WTC11 (cell line): ENCODE measurements around the gene ST6GALNAC3.

ENCODE experiments used
- CBFB ChIP-seq: sonication (generic); formaldehyde crosslinking; IDR thresholded peaks from 2 replicates; pipeline ENCODE4 v1.8.1; 2022; ENCODE audit warnings: mild to moderate bottlenecking, low read depth, missing genetic modification reagents
- FOXJ3 ChIP-seq: sonication (generic); formaldehyde crosslinking; IDR thresholded peaks from 2 replicates; pipeline ENCODE4 v1.9.0; 2021; ENCODE audit warnings: missing genetic modification reagents, mild to moderate bottlenecking, borderline replicate concordance
- HMGA2 ChIP-seq: fragments of 250-450 bp; sonication (Bioruptor Pico); IDR thresholded peaks from 2 replicates; pipeline ENCODE4 v1.4.0; 2021; ENCODE audit warnings: mild to moderate bottlenecking, moderate library complexity
- NR1H2 ChIP-seq: sonication (generic); formaldehyde crosslinking; IDR thresholded peaks from 2 replicates; pipeline ENCODE4 v1.9.0; 2021; ENCODE audit warnings: mild to moderate bottlenecking, moderate library complexity, missing genetic modification reagents
- SP1 ChIP-seq: sonication (generic); formaldehyde crosslinking; conservative IDR thresholded peaks from 2 replicates; pipeline ENCODE4 v1.8.1; 2022; ENCODE audit warnings: missing genetic modification reagents
- ZNF121 ChIP-seq: sonication (generic); formaldehyde crosslinking; IDR thresholded peaks from 2 replicates; pipeline ENCODE4 v1.8.0; 2023; ENCODE audit warnings: missing genetic modification reagents
- TF ChIP-seq, protein P1 (sequence below): sonication (generic); formaldehyde crosslinking; IDR thresholded peaks from 2 replicates; pipeline ENCODE4 v1.8.0; 2023; ENCODE audit warnings: missing genetic modification reagents
- TF ChIP-seq, protein P2 (sequence below): fragments of 200-600 bp; IDR thresholded peaks from 2 replicates; pipeline ENCODE4 v1.8.0; 2022; ENCODE audit warnings: antibody characterized with exemption
- TF ChIP-seq, protein P3 (sequence below): sonication (generic); formaldehyde crosslinking; IDR thresholded peaks from 2 replicates; pipeline ENCODE4 v1.8.0; 2022; ENCODE audit warnings: mild to moderate bottlenecking, missing genetic modification reagents
- TF ChIP-seq, protein P4 (sequence below): fragments of 250-450 bp; sonication (Bioruptor Pico); IDR thresholded peaks from 2 replicates; pipeline ENCODE4 v1.8.0; 2021; ENCODE audit warnings: mild to moderate bottlenecking
- TF ChIP-seq, protein P5 (sequence below): sonication (generic); formaldehyde crosslinking; IDR thresholded peaks from 2 replicates; pipeline ENCODE4 v1.8.1; 2022; ENCODE audit warnings: low read depth, mild to moderate bottlenecking, moderate library complexity, missing genetic modification reagents, borderline replicate concordance
- TF ChIP-seq, protein P6 (sequence below): sonication (generic); formaldehyde crosslinking; IDR thresholded peaks from 2 replicates; pipeline ENCODE4 v1.8.1; 2023; ENCODE audit warnings: mild to moderate bottlenecking, missing genetic modification reagents, moderate library complexity
- TF ChIP-seq, protein P7 (sequence below): sonication (generic); formaldehyde crosslinking; IDR thresholded peaks from 2 replicates; pipeline ENCODE4 v1.8.1; 2022; ENCODE audit warnings: low read depth, missing genetic modification reagents, borderline replicate concordance
- TF ChIP-seq, protein P8 (sequence below): fragments of 250-450 bp; sonication (Bioruptor Pico); IDR thresholded peaks from 2 replicates; pipeline ENCODE4 v2.1.2; 2022; ENCODE audit warnings: mild to moderate bottlenecking, moderate library complexity

DNA sequence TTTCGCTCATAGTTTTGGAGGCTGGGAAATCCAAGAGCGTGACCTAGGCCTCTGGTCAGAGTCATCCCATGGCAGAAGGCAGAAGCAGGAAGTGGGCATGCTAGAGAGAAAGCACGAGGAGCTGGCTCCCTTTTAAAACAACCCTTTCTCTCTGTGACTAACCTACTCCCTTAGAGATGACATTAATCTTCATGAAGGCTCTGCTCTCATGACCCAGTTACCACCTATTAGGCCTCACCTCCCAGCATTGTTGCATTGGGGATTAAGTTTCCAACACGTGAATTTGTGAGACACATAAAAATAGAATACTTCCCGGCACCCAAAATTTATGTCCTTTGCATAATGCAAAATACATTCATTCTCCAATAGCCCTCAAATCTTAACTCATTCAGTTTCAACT, 569.6 kb downstream of the ST6GALNAC3 start:
- TF ChIP-seq, protein P1, sequence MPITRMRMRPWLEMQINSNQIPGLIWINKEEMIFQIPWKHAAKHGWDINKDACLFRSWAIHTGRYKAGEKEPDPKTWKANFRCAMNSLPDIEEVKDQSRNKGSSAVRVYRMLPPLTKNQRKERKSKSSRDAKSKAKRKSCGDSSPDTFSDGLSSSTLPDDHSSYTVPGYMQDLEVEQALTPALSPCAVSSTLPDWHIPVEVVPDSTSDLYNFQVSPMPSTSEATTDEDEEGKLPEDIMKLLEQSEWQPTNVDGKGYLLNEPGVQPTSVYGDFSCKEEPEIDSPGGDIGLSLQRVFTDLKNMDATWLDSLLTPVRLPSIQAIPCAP (CRISPR knock-in tag) = no peak
- TF ChIP-seq, protein P2, sequence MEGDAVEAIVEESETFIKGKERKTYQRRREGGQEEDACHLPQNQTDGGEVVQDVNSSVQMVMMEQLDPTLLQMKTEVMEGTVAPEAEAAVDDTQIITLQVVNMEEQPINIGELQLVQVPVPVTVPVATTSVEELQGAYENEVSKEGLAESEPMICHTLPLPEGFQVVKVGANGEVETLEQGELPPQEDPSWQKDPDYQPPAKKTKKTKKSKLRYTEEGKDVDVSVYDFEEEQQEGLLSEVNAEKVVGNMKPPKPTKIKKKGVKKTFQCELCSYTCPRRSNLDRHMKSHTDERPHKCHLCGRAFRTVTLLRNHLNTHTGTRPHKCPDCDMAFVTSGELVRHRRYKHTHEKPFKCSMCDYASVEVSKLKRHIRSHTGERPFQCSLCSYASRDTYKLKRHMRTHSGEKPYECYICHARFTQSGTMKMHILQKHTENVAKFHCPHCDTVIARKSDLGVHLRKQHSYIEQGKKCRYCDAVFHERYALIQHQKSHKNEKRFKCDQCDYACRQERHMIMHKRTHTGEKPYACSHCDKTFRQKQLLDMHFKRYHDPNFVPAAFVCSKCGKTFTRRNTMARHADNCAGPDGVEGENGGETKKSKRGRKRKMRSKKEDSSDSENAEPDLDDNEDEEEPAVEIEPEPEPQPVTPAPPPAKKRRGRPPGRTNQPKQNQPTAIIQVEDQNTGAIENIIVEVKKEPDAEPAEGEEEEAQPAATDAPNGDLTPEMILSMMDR = no peak
- TF ChIP-seq, protein P3, sequence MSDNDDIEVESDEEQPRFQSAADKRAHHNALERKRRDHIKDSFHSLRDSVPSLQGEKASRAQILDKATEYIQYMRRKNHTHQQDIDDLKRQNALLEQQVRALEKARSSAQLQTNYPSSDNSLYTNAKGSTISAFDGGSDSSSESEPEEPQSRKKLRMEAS (CRISPR knock-in tag) = no peak
- TF ChIP-seq SP1 (CRISPR knock-in tag) (no peak), CBFB (CRISPR knock-in tag) (no peak), ZNF121 (CRISPR knock-in tag) (no peak), NR1H2 (CRISPR knock-in tag) (no peak), HMGA2 (CRISPR knock-in tag) (no peak), FOXJ3 (CRISPR knock-in tag) (no peak)
- TF ChIP-seq, protein P4, sequence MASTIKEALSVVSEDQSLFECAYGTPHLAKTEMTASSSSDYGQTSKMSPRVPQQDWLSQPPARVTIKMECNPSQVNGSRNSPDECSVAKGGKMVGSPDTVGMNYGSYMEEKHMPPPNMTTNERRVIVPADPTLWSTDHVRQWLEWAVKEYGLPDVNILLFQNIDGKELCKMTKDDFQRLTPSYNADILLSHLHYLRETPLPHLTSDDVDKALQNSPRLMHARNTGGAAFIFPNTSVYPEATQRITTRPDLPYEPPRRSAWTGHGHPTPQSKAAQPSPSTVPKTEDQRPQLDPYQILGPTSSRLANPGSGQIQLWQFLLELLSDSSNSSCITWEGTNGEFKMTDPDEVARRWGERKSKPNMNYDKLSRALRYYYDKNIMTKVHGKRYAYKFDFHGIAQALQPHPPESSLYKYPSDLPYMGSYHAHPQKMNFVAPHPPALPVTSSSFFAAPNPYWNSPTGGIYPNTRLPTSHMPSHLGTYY = no peak
- TF ChIP-seq, protein P5, sequence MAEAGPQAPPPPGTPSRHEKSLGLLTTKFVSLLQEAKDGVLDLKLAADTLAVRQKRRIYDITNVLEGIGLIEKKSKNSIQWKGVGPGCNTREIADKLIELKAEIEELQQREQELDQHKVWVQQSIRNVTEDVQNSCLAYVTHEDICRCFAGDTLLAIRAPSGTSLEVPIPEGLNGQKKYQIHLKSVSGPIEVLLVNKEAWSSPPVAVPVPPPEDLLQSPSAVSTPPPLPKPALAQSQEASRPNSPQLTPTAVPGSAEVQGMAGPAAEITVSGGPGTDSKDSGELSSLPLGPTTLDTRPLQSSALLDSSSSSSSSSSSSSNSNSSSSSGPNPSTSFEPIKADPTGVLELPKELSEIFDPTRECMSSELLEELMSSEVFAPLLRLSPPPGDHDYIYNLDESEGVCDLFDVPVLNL = no peak
- TF ChIP-seq, protein P6, sequence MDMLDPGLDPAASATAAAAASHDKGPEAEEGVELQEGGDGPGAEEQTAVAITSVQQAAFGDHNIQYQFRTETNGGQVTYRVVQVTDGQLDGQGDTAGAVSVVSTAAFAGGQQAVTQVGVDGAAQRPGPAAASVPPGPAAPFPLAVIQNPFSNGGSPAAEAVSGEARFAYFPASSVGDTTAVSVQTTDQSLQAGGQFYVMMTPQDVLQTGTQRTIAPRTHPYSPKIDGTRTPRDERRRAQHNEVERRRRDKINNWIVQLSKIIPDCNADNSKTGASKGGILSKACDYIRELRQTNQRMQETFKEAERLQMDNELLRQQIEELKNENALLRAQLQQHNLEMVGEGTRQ (CRISPR knock-in tag) = no peak
- TF ChIP-seq, protein P7, sequence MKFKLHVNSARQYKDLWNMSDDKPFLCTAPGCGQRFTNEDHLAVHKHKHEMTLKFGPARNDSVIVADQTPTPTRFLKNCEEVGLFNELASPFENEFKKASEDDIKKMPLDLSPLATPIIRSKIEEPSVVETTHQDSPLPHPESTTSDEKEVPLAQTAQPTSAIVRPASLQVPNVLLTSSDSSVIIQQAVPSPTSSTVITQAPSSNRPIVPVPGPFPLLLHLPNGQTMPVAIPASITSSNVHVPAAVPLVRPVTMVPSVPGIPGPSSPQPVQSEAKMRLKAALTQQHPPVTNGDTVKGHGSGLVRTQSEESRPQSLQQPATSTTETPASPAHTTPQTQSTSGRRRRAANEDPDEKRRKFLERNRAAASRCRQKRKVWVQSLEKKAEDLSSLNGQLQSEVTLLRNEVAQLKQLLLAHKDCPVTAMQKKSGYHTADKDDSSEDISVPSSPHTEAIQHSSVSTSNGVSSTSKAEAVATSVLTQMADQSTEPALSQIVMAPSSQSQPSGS (CRISPR knock-in tag) = no peak
- TF ChIP-seq, protein P8, sequence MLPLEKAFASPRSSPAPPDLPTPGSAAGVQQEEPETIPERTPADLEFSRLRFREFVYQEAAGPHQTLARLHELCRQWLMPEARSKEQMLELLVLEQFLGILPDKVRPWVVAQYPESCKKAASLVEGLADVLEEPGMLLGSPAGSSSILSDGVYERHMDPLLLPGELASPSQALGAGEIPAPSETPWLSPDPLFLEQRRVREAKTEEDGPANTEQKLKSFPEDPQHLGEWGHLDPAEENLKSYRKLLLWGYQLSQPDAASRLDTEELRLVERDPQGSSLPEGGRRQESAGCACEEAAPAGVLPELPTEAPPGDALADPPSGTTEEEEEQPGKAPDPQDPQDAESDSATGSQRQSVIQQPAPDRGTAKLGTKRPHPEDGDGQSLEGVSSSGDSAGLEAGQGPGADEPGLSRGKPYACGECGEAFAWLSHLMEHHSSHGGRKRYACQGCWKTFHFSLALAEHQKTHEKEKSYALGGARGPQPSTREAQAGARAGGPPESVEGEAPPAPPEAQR (CRISPR knock-in tag) = no peak
